GM18951 (cell line): ENCODE results near the gene ERICH6B.

Experiments
- POLR2A ChIP-seq: IDR thresholded peaks from 4 replicates; pipeline ENCODE4 v1.6.1; 2011; ENCODE audit warnings: mild to moderate bottlenecking; ENCODE audit not compliant: insufficient read length, insufficient read depth; ENCODE audit errors: extremely low read depth
- in situ Hi-C: fragments of 300-500 bp; cut with MboI; formaldehyde crosslinking; loops from one replicate; pipeline ENCODE4 v1.12.0; 2022; ENCODE audit warnings: low sequenced_read_pairs, mixed read lengths, inconsistent platforms; ENCODE audit not compliant: unreplicated experiment

The ERICH6B gene

DNA sequence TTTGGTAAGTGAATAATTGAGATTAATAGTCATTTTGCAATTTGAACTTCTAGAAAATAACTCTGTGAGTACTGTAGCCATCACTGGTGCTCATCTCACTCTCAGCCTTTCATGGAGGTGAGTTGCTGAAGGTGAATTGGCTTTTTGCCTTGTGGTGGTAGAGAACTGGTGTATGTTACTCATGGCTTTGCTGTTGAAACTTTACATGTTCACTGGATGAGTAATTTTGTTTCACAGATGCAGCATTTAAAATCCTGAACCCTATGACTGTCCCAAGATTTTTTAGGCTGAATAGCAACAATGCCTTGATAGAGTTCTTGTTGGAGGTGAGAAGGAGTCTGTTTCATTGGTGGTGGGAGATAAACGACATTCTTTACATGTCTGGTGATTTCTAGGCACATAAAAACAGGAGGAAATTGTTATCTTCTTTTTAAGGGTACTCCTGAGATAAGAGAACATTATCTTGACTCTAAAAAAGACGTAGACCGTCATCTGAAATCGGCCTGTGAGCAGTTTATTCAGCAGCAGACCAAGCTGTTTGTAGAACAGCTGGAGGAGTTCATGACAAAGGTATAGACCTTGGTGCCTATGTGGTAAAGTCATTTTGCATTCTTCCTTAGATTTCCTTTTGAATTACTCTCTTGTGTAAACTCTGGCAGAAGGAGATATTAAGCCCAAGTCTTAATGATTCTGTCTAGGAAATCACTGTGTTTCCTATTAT is 96.9 kb downstream of the ERICH6B start:
- in situ Hi-C loops, result no loop called here
- TF ChIP-seq POLR2A, result no peak

DNA sequence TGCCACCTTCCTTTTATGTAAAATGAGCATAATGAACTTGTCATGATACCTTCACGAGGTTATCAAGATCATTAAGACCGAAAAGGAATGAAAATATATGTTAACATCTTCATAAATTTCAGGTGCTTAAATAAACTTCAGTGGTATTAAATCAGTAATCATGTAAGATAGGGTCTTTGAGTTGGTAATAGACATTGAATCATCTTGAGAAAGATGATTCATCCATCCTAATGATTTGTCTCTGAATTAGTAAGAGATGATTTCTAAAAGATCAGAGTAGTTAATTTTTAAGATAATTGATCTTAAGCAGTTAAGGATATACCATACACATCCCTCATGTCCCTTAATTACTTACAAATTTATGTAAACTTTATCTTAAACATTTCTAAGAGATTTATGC is 98.8 kb downstream of the ERICH6B start:
- in situ Hi-C loops, result no loop called here
- no peak for TF ChIP-seq POLR2A

DNA sequence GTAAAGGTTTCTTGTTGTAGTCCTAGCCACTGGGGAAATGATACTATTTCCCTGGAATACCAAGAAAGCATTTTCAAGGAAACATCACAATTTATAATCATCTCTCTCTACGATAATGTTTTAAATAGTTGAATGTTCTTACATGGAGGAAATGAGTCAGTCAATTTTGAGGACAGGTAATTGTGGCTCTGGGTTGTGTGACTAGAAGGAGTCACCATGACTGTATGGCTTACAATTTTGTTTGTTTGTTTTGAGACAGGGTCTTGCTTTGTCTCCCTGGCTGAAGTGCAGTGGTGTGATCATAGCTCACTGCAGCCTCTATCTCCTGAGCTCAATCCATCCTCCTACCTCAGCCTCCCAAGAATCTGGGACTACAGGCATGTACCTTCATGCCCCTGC is 103.4 kb downstream of the ERICH6B start:
- no peak for TF ChIP-seq POLR2A
- in situ Hi-C loops, result no loop called here

DNA sequence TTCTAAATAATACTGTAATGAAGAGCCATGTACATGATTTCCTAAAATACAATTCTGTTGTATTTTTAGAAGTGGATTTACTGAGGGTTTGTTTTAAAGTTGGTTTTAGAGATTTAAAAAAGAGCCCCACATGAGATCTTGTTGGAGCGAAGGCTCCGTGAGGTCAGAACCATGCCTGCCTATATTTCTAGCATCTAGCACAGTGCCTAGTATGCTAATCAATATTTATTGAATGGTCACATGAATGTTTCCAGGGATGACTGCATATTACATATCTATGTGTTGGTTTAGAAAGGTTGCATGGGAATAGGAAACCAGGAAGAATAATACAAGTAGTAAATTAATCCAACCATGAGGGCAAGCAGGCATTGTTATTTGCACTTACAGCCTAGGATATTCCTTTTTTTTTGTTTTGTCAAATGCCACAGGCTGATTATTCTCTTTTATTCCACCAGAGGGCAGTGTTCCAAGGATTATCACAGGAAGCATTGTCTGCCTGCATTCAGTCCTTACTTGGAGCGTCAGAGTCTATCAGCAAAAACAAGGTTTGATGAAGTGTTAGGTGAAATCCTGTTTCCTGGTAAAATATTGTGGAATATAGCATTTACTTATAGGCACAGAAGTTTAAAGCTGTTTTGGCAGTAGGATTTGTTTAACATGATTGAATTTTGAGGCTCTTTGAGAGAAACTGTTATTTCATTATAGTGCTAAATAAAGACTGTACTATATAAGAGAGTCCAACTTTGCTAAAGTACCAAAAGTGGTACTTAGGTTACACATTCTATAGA is 104.0 kb downstream of the ERICH6B start:
- no peak for TF ChIP-seq POLR2A

DNA sequence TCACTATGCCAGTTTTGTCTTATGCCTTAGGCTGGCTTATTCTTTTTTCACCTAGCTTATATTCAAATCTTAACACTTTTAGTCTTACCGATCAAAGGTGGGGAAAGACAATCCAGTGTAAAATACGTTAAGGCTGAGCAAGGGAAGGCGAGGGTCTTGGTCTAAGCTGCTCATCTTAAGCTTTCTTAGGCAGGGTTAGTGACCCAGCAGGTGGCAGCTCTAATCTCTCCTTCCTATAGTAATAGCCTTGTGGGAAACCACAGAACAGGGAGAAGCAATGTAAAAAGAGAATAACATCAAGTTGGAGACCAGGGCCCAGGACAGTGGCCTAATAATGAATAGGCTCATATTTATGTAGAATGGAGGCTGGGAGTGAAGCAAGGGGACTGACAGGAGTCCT is 104.9 kb downstream of the ERICH6B start:
- TF ChIP-seq POLR2A, result no peak
- in situ Hi-C loops, result no loop called here

More for the DNA sequence above, 104.0 kb downstream of the ERICH6B start:
- in situ Hi-C loops, result no loop called here

DNA sequence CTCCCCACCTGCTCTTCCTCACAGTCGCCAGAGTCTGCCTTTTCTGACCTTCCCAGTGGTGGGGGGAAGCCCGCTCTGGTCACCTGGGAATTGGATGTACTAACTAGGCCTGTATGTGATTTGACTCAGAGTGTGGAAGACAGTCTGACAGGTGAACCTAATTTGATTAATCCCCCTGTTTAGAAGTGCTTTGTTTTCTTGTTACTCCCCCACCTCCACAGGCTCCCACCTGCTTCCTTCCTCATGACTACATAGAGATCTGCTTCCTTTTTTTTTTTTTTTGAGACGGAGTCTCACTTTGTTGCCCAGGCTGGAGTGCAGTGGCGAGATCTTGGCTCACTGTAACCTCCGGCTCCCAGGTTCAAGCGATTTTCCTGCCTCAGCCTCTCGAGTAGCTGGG is 106.8 kb downstream of the ERICH6B start:
- no peak for TF ChIP-seq POLR2A
- in situ Hi-C loops, result no loop called here

DNA sequence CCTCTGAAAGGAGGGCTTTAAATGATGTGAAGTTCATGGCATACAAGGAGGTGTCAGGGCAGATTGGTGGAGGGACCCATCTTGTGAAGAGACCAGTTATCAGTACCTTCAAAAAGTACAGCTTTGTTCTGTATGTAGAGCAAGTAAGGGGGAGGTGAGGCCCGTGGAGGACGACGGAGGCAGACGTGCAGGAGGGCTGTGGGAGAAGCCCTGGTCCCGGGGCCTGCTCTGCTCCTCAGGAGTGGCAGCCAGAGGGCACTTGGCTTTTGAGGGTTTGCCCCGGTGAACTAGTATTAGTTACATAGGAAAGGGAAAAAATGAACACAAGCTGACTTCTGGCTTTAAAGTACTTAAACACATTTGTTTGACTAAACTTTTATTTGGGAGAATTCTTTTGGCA is 108.7 kb downstream of the ERICH6B start:
- TF ChIP-seq POLR2A, result no peak
- in situ Hi-C loops, result no loop called here

DNA sequence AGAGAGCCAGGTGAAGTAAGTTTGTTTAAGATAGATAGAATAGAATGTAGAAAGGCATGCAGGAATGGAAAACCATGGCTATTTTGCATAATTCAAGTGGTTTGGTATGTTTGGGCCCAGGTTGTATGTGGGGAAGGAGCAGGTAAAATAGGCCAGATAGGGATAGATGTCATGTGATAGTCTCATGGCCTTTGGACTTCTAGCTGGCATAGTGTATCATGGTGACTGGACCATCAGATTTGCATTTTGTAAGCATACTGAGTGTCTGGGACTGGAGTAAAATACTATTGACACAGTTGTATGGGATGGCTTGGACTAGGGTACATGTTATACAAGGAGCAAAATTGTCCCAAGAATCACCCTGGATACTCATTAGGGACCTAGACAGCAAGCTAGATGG is 111.9 kb downstream of the ERICH6B start:
- TF ChIP-seq POLR2A, result no peak

DNA sequence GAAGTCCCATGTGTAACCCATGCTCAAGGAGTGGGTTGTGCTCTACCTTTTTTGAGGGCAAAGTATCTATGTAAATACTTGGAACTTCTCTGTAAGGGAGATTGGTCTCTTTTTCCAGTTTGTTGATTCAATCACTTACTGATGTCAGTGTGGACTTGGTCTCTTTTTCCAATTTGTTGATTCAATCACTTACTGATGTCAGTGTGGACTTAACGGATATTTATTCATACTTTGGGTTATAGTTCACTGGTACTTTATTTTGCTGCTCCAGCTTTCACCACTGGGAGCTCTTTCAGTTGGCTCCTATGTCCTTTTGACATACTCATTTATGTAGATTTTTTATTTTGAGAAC is 114.4 kb downstream of the ERICH6B start:
- no peak for TF ChIP-seq POLR2A
- in situ Hi-C loops, result no loop called here

More for the DNA sequence above, 111.9 kb downstream of the ERICH6B start:
- in situ Hi-C loops, result no loop called here

DNA sequence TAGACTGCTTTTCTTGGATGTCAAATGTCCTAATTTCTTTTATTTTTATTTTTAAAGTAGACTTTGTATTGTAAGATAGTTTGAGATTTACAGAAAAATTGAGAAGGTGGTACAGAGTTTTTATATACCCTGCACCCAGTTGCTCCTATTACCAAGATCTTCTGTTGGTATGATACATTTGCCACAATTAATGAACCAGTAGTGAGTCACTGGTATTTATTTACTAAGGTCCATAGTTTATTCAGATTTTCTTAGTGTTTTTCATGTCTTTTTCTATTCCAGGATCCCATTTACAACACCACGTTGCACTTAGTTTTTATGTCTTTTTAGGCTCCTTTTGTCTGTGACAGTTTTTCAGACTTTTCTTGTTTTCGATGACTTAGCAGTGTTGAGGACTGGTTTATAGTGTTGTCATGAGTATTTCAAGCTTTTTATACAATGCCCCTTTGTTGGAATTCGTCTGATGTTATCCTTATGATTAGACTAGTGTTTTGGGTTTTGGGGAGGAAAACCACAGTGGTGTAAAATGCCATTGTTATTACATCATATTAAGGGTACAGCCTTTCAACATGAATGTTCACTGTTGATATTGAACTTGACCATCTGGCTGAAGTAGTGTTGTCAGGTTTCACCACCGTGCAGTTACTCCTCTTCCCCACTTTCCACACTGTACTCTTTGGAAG is 114.9 kb downstream of the ERICH6B start:
- in situ Hi-C loops, result no loop called here
- no peak for TF ChIP-seq POLR2A

DNA sequence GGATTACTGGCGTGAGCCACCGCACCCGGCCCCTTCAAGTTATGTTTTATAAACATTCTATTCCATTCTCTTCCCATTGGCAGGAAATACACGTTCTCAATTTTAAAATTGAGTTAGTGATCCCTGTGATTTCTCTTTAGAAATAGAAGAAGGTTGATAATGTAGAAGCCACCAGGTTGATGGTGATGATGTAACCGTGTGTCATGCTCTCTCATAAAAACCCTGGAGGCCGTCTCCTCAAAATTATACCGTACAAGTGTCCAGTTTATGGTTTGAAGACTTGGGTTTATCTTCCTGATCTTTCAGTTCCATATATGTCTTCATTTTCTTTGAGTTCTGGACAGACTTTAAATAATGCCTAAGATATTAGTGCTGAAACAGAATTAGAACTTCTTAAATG is 118.6 kb downstream of the ERICH6B start:
- in situ Hi-C loops, result loop anchor here (25.0 kb wide), 1 partner anchor 460 kb away; no protein-coding TSS in a partner anchor
- no peak for TF ChIP-seq POLR2A

DNA sequence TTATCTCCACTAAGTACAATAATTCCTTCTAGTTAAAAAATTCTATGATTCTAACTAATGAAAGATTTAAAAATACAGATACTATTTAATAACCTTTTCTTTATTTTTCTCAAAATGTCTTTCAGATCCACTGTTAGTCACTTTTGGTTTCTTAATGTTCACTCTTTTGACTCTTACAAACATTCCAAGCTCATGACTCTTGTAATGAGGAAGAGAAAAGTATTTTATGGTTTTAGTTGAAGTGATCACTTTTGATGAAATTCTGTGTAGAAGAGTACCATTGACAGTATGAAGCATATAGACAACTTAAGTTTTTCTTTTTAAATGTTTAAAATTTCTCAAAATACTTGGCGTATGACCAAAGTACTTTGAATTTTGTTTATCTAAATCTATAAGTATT is 123.0 kb downstream of the ERICH6B start:
- in situ Hi-C loops, result loop anchor here (25.0 kb wide), 1 partner anchor 455 kb away; no protein-coding TSS in a partner anchor
- no peak for TF ChIP-seq POLR2A
